ENCODE measurements around the gene RFX3.

DNA sequence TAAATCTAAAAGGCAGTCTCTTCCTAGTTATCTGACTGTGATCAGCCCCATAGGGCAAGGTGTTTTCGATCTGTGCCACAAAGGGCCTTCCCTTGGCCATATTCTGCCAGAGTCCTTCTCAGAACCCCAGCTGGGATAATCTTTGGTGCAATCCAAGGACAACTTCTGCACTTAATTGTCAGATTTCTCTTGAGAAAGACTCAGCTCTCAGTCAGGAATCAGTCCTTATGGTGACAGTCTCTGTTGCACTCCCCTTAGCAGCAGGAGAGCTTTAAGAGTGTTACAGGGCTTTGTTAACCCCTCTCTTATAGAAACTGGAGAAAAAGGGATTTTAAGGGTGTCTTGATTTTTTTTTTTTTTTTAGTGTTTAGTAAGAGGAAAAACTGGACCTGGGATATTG lies 15.4 kb upstream of the RFX3 start:
- TF ChIP-seq ZSCAN16 (tag by site-specific recombination; IDR thresholded peaks at IDR 0.05) (no peak), ZNF654 (tag by site-specific recombination; IDR thresholded peaks at IDR 0.05; ENCODE audit: low read depth) (no peak), ZFP3 (tag by site-specific recombination; IDR thresholded peaks at IDR 0.05; ENCODE audit: low read depth) (no peak), YY1 (tag by site-specific recombination; IDR thresholded peaks at IDR 0.05) (no peak), SALL2 (tag by site-specific recombination; IDR thresholded peaks at IDR 0.05; ENCODE audit: borderline replicate concordance) (no peak), ZNF302 (tag by site-specific recombination; IDR thresholded peaks at IDR 0.05; ENCODE audit: low read depth) (no peak), ZNF155 (tag by site-specific recombination; IDR thresholded peaks at IDR 0.05) (no peak), ZNF510 (tag by site-specific recombination; IDR thresholded peaks at IDR 0.05; ENCODE audit: insufficient replicate concordance) (no peak)
- TF ChIP-seq, protein P1, sequence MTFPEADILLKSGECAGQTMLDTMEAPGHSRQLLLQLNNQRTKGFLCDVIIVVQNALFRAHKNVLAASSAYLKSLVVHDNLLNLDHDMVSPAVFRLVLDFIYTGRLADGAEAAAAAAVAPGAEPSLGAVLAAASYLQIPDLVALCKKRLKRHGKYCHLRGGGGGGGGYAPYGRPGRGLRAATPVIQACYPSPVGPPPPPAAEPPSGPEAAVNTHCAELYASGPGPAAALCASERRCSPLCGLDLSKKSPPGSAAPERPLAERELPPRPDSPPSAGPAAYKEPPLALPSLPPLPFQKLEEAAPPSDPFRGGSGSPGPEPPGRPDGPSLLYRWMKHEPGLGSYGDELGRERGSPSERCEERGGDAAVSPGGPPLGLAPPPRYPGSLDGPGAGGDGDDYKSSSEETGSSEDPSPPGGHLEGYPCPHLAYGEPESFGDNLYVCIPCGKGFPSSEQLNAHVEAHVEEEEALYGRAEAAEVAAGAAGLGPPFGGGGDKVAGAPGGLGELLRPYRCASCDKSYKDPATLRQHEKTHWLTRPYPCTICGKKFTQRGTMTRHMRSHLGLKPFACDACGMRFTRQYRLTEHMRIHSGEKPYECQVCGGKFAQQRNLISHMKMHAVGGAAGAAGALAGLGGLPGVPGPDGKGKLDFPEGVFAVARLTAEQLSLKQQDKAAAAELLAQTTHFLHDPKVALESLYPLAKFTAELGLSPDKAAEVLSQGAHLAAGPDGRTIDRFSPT (tag by site-specific recombination; IDR thresholded peaks at IDR 0.05) = no peak
- TF ChIP-seq, protein P2, sequence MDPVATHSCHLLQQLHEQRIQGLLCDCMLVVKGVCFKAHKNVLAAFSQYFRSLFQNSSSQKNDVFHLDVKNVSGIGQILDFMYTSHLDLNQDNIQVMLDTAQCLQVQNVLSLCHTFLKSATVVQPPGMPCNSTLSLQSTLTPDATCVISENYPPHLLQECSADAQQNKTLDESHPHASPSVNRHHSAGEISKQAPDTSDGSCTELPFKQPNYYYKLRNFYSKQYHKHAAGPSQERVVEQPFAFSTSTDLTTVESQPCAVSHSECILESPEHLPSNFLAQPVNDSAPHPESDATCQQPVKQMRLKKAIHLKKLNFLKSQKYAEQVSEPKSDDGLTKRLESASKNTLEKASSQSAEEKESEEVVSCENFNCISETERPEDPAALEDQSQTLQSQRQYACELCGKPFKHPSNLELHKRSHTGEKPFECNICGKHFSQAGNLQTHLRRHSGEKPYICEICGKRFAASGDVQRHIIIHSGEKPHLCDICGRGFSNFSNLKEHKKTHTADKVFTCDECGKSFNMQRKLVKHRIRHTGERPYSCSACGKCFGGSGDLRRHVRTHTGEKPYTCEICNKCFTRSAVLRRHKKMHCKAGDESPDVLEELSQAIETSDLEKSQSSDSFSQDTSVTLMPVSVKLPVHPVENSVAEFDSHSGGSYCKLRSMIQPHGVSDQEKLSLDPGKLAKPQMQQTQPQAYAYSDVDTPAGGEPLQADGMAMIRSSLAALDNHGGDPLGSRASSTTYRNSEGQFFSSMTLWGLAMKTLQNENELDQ (tag by site-specific recombination; IDR thresholded peaks at IDR 0.05; ENCODE audit: low read depth) = no peak
- TF ChIP-seq, protein P3, sequence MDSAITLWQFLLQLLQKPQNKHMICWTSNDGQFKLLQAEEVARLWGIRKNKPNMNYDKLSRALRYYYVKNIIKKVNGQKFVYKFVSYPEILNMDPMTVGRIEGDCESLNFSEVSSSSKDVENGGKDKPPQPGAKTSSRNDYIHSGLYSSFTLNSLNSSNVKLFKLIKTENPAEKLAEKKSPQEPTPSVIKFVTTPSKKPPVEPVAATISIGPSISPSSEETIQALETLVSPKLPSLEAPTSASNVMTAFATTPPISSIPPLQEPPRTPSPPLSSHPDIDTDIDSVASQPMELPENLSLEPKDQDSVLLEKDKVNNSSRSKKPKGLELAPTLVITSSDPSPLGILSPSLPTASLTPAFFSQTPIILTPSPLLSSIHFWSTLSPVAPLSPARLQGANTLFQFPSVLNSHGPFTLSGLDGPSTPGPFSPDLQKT (IDR thresholded peaks at IDR 0.05; ENCODE audit: borderline replicate concordance, low read depth, low read length) = no peak
- TF ChIP-seq, protein P4, sequence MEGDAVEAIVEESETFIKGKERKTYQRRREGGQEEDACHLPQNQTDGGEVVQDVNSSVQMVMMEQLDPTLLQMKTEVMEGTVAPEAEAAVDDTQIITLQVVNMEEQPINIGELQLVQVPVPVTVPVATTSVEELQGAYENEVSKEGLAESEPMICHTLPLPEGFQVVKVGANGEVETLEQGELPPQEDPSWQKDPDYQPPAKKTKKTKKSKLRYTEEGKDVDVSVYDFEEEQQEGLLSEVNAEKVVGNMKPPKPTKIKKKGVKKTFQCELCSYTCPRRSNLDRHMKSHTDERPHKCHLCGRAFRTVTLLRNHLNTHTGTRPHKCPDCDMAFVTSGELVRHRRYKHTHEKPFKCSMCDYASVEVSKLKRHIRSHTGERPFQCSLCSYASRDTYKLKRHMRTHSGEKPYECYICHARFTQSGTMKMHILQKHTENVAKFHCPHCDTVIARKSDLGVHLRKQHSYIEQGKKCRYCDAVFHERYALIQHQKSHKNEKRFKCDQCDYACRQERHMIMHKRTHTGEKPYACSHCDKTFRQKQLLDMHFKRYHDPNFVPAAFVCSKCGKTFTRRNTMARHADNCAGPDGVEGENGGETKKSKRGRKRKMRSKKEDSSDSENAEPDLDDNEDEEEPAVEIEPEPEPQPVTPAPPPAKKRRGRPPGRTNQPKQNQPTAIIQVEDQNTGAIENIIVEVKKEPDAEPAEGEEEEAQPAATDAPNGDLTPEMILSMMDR (tag by site-specific recombination; IDR thresholded peaks at IDR 0.05) = no peak
- TF ChIP-seq, protein P5, sequence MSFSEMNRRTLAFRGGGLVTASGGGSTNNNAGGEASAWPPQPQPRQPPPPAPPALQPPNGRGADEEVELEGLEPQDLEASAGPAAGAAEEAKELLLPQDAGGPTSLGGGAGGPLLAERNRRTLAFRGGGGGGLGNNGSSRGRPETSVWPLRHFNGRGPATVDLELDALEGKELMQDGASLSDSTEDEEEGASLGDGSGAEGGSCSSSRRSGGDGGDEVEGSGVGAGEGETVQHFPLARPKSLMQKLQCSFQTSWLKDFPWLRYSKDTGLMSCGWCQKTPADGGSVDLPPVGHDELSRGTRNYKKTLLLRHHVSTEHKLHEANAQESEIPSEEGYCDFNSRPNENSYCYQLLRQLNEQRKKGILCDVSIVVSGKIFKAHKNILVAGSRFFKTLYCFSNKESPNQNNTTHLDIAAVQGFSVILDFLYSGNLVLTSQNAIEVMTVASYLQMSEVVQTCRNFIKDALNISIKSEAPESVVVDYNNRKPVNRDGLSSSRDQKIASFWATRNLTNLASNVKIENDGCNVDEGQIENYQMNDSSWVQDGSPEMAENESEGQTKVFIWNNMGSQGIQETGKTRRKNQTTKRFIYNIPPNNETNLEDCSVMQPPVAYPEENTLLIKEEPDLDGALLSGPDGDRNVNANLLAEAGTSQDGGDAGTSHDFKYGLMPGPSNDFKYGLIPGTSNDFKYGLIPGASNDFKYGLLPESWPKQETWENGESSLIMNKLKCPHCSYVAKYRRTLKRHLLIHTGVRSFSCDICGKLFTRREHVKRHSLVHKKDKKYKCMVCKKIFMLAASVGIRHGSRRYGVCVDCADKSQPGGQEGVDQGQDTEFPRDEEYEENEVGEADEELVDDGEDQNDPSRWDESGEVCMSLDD (tag by site-specific recombination; IDR thresholded peaks at IDR 0.05) = no peak
